NCI-H1694 (cell line): ENCODE measurements around the gene CABP4.
"Not testable (repeated sequence)": the region's sequence is repeated elsewhere in the genome, so short reads cannot be mapped to it uniquely, and the experiment has no call there.

Experiments
- DNase-seq: peaks from one replicate; lab custom pipeline; 2025; lab: John Stamatoyannopoulos, UW

CABP4 gene

DNA sequence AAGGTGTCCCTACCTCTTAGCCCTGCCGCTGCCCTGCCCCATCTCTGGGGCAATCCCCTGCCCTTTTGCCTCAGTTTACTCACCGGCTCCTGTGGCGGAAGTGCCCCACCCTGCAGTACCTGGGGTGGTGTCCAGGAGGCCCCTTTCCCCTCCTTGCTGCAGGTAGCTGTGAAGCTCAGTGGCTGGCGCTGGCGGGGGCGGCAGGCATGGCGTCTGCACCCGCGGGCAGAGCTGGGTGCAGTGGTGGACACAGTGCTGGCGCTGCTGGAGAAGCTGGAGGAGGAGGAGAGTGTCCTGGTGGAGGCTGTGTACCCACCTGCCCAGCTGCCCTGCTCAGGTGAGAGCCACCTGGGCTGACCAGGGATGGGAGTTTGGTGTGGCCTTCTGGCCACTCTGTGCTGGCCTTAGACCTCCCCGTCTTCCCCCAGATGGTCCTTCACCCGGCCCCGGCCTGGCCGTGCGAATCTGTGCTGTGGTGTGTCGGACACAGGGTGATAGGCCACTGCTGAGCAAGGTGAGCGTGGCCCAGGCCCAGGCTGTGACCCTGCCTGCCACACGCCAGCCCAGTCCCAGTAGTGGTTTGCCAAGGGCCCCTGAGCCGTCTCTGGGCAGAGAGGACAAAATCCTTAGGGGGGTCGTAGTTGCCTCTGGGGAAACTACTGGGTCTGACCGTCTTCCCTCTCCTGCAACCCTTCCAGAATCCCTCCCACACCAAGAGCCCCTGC, 35.7 kb upstream of the CABP4 start:
- no peak for DNase-seq

DNA sequence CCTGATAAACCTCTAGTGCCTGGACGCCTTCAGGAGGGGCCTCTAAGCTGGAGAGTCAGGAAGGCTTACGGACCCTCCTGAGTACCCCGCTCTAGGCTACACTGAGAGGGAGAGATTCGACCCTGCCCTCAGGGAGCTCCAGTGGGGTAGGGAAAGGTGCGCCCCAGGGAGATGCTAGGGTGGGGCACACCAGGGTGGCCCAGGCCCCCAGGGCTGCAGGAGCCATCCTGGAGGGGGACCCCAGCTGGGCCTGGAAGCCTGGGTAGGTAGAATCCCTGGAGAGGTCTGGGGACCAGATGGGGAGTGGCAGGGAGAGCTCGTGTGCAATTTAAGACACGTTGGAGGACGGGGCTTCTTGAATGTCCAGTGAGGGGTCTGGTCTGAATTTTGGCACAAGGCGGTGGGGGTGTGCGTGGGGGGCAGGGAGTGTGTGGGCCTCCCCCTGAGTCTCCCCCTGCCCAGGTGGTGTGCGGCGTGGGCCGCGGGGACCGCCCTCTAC, 35.0 kb upstream of the CABP4 start:
- no peak for DNase-seq

GRCh38 chr11:67420646-67421429, 34.3 kb upstream of the CABP4 start:
- DNase-seq = peak; percentile 63

- no peak for DNase-seq
These were observed 33.6 kb upstream of the CABP4 start for GRCh38 chr11:67421430-67422031.

GRCh38 chr11:67422891-67423290, 32.3 kb upstream of the CABP4 start:
- DNase-seq = no peak

- no peak for DNase-seq
These were observed 31.7 kb upstream of the CABP4 start for GRCh38 chr11:67423466-67423865.

DNA sequence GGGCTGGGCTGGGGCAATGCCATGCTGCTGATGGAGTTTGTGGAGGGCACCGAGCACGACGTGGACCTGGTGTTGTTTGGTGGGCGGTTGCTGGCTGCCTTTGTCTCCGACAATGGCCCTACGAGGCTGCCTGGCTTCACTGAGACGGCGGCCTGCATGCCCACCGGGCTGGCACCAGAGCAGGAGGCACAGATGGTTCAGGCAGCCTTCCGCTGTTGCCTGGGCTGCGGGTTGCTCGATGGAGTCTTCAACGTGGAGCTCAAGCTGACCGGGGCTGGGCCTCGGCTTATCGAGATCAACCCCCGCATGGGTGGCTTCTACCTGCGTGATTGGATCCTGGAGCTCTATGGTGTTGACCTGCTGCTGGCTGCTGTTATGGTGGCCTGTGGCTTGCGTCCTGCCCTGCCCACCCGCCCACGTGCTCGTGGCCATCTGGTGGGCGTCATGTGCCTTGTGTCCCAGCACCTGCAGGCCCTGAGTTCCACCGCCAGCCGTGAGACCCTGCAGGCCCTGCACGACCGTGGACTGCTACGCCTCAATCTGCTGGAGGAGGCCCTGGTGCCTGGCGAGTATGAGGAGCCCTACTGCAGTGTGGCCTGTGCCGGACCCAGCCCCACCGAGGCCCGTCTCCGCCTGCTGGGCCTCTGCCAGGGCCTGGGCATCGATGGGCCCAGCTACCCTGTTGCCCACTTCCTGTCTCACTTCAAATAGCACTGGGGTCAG, 31.1 kb upstream of the CABP4 start:
- DNase-seq = no peak

DNA sequence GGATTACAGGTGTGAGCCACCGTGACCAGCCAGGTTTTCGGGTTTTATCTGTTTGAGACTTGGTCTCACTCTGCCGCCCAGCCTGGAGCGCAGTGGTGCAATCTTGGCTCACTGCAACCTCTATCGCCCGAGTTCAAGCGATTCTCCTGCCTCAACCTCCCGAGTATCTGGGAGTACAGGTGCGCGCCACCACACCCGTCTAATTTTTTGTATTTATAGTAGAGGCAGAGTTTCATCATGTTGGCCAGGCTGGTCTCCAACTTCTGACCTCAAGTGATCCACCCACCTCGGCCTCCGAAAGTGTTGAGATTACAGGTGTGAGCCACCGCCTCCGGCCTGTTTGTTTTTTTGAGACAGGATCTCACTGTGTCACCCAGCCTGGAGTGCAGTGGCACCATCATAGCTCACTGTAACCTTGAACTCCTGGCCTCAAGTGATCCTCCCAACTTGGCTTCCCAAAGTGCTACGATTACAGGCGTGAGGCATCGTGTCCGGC, 27.7 kb upstream of the CABP4 start:
- not testable (repeated sequence) for DNase-seq

DNA sequence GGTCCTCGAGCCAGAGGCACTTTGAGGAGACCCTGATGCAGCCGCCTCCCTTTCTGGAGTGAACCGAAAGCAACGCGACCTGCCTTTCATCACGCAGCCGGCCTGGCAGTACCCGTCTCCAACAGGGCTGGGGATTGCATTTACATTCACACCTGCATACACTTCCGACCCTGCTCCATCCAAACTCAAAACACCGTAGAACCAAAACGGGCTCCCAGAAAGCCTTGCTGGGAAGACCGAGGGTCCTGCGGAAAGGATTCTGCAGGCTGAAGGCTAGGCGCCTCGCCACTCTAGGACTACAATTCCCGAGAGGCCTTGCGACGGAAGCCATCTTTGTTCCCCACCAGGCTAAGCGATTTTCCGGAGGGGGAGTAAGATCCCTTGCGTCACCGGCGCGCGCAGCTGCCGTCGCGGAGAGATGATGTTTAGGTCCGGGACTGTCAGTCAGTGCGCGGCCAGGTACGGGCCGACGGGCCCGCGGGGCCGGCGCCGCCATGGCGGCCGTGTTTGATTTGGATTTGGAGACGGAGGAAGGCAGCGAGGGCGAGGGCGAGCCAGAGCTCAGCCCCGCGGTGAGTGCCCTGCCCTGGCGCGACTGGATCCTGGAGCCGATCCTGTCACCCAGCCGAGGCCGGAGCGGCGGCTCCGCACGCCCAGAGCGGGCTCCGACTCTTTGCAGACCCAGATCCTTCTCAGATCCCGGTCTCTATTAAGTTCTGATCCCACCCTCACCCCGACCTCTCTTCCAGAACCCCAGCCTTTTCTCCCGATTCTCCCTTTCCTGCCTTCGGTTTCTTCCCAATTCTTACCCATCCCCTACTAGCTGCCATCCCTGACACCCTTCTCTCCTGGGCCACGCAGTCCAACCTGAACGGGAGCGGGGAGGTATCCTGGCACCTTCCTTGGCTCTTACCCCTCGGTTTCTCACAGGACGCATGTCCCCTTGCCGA, 26.8 kb upstream of the CABP4 start, which contains the start of gene RPS6KB2:
RPS6KB2 (plus strand) TSS at position 443 of the 950 bp plus-strand sequence; CDS start at position 495, 52 bp downstream.
- DNase-seq = peak; percentile 92

DNA sequence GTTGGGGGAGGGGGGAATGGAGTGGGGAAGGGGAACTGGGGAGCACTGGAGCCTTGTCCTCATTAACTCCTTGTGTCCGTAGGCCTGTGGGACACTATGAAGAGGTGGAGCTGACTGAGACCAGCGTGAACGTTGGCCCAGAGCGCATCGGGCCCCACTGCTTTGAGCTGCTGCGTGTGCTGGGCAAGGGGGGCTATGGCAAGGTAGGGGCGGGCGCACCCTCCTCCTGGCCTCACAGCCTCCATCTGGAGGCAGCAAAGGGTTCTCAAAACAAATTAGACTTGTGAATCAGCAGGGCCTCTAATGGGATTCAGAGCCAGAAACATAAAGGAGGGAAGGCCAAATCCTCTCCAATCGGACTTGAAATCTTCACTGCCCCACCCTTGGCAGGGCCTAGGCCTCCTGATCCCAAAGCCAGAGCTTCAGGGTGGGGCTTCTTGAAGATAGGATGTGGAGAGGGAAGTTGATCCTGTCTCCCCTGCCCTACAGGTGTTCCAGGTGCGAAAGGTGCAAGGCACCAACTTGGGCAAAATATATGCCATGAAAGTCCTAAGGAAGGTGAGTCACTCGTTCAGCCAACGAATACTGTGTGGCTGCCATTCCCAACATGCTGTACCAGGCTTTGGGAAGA, 26.0 kb upstream of the CABP4 start:
- DNase-seq = no peak

- DNase-seq = no peak
These were observed 25.4 kb upstream of the CABP4 start for GRCh38 chr11:67429722-67430121.

DNA sequence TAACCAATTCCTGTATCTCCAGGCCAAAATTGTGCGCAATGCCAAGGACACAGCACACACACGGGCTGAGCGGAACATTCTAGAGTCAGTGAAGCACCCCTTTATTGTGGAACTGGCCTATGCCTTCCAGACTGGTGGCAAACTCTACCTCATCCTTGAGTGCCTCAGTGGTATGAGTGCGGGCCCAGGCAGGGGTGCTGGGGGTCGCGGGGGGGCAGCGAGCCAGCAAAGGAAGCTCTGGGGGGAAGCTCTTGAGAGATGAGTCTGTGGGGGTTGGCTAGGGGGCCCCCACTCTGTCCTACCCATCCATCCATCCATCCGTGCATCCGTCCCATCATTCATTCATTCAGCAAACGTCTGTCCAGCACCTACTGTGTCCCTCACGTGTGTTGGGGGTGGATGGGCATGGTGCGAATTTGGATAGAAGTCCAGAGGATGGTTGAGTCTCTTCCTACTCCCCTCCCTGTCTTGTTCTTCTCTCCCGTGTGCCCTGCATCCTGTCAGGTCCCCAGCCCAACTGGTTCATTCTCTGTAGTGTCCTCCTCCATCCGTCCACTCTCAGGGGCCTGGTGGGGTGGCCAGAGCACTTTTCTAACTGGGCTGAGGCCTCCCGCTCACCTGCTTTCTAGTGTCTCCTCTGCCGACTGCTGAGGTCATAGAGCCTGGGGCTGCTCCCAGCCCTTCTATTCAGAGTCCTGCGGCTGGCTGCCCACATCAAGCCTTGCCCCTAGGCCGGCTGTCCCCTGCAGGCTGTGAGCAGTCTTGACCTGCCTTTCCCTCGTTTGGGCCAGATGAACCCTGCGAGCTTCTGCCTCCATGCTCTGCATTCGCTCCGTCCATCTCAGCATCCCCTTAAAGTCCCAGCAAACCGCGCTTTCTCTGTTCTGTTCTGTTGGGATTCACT, 23.6 kb upstream of the CABP4 start:
- no peak for DNase-seq

- DNase-seq = no peak
These were observed 22.4 kb upstream of the CABP4 start for GRCh38 chr11:67432655-67433349.

GRCh38 chr11:67433536-67434394, 21.4 kb upstream of the CABP4 start:
- no peak for DNase-seq

GRCh38 chr11:67434395-67434881, 20.7 kb upstream of the CABP4 start:
- DNase-seq = no peak

GRCh38 chr11:67435031-67435726, 20.0 kb upstream of the CABP4 start:
- no peak for DNase-seq
